HG03175 (cell line): ENCODE measurements around the gene OPCML.

Source experiments
- ATAC-seq: cut with Tn5 transposase; IDR thresholded peaks from one replicate; pipeline ENCODE4 v1.9.1; 2021; ENCODE audit warnings: mild to moderate bottlenecking, moderate library complexity; ENCODE audit not compliant: unreplicated experiment

The OPCML gene

DNA sequence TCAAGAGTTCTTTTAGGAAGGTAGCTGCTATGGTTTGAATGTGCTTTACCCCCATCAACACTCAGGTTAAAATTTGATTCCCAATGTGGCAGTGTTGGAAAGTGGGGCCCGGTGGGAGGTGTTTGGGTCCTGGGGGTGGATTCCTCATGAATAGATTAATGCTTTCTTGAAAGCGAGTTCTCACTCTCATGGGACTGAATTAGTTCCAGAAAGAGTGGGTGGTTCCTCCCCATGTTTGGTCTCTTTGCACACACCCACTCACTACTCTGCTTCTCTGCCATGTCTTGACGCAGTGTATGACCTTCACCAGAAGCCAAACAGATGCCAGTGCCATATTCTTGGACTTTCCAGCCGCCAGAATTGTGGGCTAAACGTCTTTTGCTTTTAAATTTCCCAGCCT lies 394.4 kb downstream of the OPCML start:
- ATAC-seq: no peak

GRCh38 chr11:133137270-133137669 lies 395.0 kb downstream of the OPCML start:
- ATAC-seq: no peak

GRCh38 chr11:133136376-133136775 lies 395.9 kb downstream of the OPCML start:
- no peak for ATAC-seq

GRCh38 chr11:133134314-133135173 lies 397.8 kb downstream of the OPCML start:
- peak; percentile 95 for ATAC-seq

- ATAC-seq: no peak
These were observed 398.7 kb downstream of the OPCML start for GRCh38 chr11:133133606-133134005.

DNA sequence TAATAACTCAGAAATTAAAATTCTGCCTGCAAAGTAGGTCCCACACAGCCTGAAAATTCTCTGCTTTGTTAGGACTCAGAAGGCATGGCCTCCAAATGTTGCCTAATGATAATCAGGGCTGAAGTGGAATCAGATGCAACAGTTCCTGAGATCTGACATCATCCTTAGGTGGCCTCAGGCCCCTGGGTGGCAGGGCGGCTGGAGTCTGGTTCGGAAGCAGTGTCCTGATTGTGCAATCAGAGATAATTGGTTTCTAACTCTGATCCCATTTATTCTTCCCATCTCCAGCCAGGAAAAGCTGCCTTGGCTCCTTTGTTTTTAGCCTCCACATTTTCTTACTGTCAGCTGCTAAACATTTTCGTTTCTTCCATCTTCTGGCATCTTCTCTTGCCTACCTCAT lies 399.3 kb downstream of the OPCML start:
- no peak for ATAC-seq

GRCh38 chr11:133127741-133128140 lies 404.6 kb downstream of the OPCML start:
- no peak for ATAC-seq

GRCh38 chr11:133123796-133124195 lies 408.5 kb downstream of the OPCML start:
- no peak for ATAC-seq

DNA sequence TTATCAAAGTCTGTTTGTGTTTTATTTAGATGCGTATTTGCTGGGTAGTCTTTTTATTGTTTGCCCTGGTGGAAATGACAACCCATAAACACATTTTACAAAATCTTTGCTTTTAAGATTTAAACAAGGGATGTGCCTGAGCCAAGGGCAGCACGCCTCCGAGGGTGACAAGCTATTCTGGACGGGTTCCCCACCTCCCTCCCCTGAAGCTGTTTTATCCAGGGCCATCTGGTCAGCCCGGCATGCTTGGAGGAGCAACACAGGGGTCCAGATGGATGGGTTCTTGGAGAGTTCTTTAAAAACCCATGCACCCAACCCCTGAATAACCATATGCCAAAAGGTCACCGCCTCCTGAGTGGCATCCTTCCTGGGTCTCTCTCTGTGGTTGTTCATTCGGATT lies 408.9 kb downstream of the OPCML start:
- ATAC-seq: no peak

- no peak for ATAC-seq
These were observed 410.0 kb downstream of the OPCML start for GRCh38 chr11:133122256-133122655.

DNA sequence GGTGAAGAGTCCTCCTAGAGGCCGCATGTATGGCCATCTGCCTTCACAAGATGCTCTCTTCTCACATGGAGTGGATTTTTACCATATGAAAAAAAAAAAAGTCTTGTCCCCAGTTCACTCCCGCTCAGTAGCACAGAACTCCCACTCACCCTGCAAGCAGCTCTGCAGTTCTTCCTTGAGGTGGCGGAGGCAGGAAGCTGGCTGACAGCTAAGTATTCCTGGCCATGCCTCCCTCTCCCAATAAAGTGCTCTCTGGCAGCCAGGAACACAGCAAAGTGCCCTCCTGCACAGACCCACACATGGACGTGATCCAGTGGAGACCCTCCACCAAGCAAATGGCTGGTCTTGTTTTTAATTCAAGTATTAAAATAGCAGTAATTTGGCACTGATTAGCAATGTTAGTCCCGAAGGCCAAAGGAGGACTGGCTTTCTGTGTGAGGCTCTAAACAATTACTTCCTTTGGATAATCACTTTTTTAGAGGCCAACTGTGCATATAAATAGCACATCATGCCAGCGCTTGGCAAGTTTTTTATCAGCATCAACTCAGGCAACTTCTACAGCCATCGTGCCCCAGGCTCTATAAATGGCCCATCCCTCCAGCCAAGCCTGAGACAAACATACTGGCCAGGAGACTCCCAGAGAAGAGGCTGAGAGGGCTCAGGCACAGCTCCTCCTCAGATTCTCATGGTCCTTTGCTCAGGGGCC lies 413.6 kb downstream of the OPCML start:
- ATAC-seq: no peak

DNA sequence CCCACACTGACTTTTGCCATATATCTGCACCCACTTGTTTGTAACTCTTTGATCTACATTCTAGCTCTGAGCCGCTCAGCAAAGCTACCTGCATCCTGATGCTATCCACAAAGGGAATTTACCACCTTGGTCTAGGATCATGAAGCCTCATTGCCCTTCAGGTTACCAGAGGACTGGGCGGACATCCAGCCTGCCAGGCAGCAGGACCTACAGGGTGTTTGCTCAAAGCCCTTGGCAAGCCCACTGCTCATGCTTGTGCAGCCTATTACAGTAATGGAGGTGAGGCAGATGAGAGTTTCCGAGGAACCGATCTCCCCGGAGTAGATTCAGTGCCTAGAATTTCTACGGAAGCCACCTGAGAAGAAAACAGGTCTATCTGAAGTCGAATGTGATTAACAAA lies 417.2 kb downstream of the OPCML start:
- no peak for ATAC-seq

DNA sequence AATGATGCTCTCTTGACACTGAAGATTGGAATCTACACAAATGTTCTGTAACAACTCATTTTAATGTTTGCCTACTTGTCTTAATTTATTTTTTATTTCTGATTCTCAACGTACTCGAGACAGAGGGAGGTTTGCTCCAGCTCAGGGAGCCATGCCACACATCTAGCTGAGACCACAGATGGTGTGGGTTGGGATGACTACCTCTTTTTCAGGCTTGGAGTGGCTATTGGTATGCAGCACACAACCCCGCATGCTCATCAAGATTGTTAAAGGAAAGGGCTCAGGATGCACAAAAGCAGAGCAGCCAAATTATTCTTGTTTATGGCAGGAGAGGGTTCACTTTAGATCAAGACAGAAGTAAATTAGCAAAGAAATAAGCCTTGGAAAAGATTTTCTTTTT lies 424.5 kb downstream of the OPCML start:
- ATAC-seq: no peak

DNA sequence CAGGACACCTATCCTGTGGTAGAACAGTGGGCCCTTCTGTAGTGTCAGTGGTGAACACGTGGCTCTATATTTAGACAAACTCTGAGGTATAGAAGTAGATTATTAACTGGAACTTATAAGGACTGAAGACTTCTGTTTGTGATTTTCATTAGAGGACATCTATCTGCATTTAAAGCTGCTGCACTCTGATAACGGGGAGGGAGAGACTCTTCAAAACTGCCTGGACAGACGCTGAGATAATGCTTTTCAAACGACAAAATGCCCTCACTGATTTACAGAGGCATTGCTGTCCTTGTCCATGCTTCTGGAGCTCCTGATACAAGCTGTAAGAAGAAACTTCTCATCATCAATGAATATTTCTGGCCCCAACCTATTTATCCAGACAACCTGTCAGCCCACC lies 425.2 kb downstream of the OPCML start:
- ATAC-seq: no peak

DNA sequence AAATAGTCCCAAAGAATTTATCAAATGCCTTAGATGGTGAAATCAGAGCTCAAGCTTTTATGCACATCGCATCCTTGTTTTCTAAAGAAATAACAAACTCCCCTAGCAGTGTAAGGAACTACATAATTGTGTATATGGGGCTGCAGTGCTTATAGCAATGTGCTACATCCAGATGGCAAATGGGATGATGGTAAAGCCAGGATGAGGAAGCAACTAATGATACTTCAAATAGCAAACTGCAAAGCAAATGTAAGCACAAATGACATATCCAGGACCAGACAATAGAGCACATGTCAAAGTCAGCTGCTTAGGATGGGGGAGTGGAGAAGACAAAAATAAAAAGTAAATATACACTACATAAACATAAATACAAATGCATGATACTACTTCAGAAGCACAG lies 425.9 kb downstream of the OPCML start:
- ATAC-seq: no peak

DNA sequence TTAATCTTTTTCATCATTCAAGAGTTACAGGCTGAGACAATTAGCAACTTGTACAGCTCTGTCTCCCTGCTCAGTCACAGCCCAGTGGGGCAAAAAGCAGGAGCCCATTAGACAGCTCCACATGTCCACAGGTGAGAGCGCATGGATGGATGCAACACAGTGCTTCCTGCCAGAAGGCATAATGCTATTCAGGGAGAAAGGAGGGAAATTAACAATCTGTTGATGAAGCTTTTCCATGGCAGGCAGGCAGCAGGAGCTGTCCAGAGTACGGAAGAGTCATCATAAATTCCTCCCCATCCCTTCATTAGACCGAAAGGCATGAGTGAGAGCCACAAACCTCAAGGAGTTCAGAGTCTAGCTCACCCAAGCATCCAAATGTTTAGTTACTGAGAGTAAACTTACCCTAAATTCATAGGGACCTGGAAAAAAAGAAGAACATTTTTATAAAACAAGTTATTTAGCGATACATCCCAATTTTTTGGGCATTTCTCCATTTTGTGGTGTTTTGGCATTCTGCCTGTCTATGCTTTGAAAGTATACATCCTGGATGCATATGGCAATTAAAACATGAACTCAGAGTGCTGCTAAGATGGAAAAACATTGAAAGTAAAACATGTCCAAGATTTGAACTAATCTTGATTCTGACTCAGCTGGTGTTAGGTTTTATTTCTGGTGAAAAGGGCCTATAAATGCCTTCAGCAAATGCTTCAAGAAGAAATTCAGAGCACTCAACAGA lies 428.1 kb downstream of the OPCML start:
- ATAC-seq: no peak

GRCh38 chr11:133096981-133097380 lies 435.3 kb downstream of the OPCML start:
- no peak for ATAC-seq

- ATAC-seq: no peak
These were observed 445.8 kb downstream of the OPCML start for GRCh38 chr11:133086518-133086917.

DNA sequence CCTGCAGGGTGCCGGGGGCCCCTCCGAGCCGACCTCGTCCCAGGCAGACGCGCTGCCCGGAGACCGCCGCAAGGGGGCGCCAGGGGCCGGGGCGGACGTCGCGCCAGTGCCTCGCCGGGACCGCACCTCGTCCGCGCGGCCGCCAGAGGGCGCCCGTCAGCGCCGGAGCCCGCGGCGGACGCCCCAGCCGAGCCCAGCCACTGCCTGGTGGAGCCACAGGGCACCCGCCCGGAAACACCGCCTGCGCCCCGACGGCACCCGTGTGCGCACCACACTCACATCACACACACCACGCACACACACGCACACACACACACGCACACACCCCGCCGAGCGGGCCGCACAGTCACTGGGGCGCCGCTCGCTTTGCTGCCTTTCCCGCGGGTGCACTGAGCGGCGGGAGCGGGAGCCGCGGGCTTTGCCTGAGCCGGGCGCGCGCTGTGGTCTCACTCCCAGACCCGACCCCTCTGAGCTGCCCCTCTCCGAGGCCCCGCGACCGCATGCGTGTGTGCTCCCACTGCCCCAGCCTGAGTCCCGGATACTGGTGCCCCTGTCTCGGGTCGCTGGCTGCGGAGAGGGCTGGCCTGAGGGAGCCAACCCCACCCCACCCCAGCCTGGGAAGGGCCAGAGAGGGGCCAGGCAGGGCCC lies 449.3 kb downstream of the OPCML start:
- peak; percentile 94 for ATAC-seq

GRCh38 chr11:133082453-133082781 lies 449.9 kb downstream of the OPCML start:
- ATAC-seq: no peak

DNA sequence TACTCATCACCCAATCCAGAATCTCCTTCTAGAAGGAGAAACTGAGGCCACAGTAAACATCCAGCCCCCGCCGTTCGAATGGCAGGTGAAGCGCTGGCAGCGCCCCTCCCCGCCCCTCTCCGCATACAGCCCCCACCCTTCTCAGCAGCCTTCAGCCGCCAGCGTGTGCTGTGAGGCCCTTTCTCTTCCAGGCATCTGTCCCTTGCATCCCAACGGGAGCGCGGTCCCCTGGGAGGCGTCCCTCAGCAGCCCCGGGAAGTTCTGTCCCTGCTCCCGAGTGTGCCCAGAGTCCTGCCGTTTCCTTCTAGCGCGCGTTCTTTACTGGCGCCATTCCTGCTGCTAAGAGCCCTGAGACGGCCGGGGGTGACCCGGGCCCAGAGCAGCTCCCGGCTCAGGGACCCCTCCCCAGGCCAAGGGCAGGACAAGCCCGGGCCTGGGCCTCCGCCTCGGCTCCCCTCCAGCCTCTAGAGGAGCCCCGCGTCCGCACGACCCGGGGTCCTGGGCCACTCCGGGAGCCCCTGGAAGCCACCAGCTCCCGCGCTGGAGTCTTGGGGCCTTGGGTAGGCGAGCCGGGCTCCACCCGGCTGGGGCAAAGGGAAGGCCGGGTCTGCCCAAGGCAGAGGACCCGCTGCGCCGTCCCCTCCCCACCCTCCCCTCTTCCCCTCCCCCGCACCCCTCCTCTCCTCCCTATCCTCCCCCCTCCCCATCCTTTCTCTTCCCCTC lies 450.4 kb downstream of the OPCML start:
- no peak for ATAC-seq
